ENCODE results near the gene NTNG2. TPM values are rescaled to one million over a fixed set of nuclear protein-coding genes. Genes with fewer than 3 reads are reported as not detected.
"Not testable (repeated sequence)": the region's sequence is repeated elsewhere in the genome, so short reads cannot be mapped to it uniquely, and the experiment has no call there.

Gene NTNG2
- total and polyA plus RNA-seq, 3 experiments from 2014 or later: 1.3 to 3.6 (median 2.0) TPM

DNA sequence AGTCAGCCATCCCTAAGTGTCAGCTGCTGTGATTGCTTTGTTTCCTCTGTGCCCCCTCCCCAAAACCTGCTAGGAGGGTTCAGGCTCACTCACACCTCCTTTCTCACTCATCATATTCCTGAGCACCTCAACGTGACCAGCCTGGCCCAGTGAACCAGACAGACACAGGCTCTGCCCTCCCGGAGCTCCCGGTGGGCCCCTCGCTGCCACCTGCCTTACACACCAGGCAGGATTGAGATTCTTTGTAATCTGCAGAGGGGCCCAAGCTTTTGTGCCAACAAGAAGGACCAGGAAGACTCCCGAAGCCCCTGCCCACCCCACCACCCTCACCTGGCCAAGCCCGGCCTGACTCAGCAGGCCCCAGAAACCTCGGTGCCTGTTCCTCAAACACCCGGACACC lies 87.8 kb downstream of the NTNG2 start:
- no peaks in the 10 kb centered on the region for H3K4me1 ChIP-seq (ENCODE audit: insufficient read depth, low read length)
- H3K36me3 Mint-ChIP-seq: no peaks in the 10 kb centered on the region
- H3K27ac ChIP-seq (ENCODE audit: low read depth, low read length): no peak overlapping the region
- no peaks in the 10 kb centered on the region for H3K9me3 ChIP-seq (ENCODE audit: low read length)
- no peaks in the 10 kb centered on the region for H3K36me3 ChIP-seq (ENCODE audit: insufficient read depth, low read length)
- DNase-seq: no peak
- no peak overlapping the region for H3K4me3 Mint-ChIP-seq
- POLR2A ChIA-PET: no interaction called here
- no peak overlapping the region for H3K4me3 ChIP-seq (ENCODE audit: low read length)
- CTCF ChIA-PET: interaction anchor here (1.0 to 2.0 kb wide), 4 partner anchors 10 to 491 kb away, joined by 3 to 6 read pairs (median 4); no protein-coding TSS in a partner anchor
- no peaks in the 10 kb centered on the region for H3K9me3 Mint-ChIP-seq
- H3K27me3 Mint-ChIP-seq: peaks cover 3 to 12% of the 10 kb centered on the region in 2 donors
- peaks cover 0 to 6% (median 0%) of the 10 kb centered on the region in 3 donors for H3K4me1 Mint-ChIP-seq
- H3K27me3 ChIP-seq (ENCODE audit: insufficient read depth, low read length, poor library complexity, severe bottlenecking): no peaks in the 10 kb centered on the region
- no peak overlapping the region for H3K27ac Mint-ChIP-seq

DNA sequence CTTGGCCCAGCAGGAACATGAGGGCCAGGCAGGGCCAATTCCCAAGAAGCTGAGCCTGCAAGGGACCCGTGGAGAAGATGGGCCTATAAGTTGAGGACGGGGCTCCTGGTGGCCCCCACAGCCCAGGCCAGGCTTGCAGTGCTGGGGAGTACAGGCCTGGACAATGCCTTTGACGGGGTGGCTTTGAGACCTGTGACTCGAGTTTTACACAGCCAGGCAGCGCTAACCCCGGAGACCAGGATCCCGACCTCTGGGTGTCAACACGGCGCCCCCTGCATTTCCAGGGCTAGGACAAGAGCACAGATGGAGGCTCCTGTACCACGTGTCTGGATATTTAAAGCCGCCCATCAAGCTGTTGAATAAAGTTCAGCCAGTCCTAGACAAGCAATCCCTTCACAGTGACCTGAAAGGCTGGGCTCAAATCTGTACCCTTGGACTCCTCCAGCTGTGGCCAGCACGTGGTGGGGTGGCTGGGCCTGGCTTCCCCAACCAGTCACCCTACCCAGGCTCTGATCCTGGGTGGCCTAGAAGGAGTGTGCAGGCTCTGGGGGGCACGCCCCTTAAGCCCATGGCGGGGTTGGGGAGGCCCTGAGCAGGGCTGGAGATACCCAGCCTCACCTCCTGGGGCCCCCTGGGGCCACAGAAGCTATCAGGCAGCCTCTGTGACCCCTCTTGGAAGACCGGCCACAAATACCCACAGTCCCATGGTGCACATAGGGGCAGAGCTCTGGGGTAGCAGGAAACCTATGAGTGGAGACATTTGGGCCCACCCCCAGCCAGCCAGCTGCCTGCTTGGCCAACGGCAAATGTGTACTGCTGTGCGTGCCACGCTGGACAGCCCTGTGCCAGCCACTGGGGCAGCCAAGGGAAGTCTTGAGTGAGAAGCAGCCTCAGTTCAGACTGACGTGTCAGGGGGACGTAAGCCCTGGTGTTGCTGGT lies 88.7 kb downstream of the NTNG2 start:
- H3K4me3 ChIP-seq (ENCODE audit: low read length): no peak overlapping the region
- POLR2A ChIA-PET: no interaction called here
- CTCF ChIA-PET: interaction anchor here (1.1 to 1.4 kb wide), 2 partner anchors 14 to 84 kb away, joined by 3 to 5 read pairs; no protein-coding TSS in a partner anchor

GRCh38 chr9:132260846-132261245 lies 99.0 kb downstream of the NTNG2 start:
- Histone ChIP-seq H3K4me3 (ENCODE audit: low read length) (no peak overlapping the region), H3K27me3 (ENCODE audit: insufficient read depth, low read length, poor library complexity, severe bottlenecking) (no peaks in the 10 kb centered on the region), H3K36me3 (ENCODE audit: insufficient read depth, low read length) (peaks cover 25% of the 10 kb centered on the region), H3K27ac (ENCODE audit: low read depth, low read length) (no peak overlapping the region), H3K4me1 (ENCODE audit: insufficient read depth, low read length) (peaks cover 7% of the 10 kb centered on the region), H3K9me3 (ENCODE audit: low read length) (no peaks in the 10 kb centered on the region)
- Mint-ChIP-seq H3K36me3 (peaks cover 0 to 47% (median 4%) of the 10 kb centered on the region in 3 donors), H3K27ac (peak overlapping the region in 2 of 8 donors; percentile 46 to 86), H3K27me3 (peaks cover 0 to 1% of the 10 kb centered on the region in 2 donors), H3K4me3 (no peak overlapping the region), H3K9me3 (no peaks in the 10 kb centered on the region), H3K4me1 (peaks cover 8 to 19% (median 11%) of the 10 kb centered on the region in 3 donors)
- ChIA-PET POLR2A (no interaction called here), CTCF (interaction anchor here (1.2 to 3.0 kb wide), 5 partner anchors 8 to 25 kb away, joined by 3 to 12 read pairs (median 9); no protein-coding TSS in a partner anchor)
- DNase-seq: no peak

More for the DNA sequence above, 88.7 kb downstream of the NTNG2 start:
- Mint-ChIP-seq H3K9me3 (no peaks in the 10 kb centered on the region), H3K4me1 (peaks cover 0 to 6% (median 0%) of the 10 kb centered on the region in 3 donors), H3K27ac (no peak overlapping the region), H3K4me3 (no peak overlapping the region), H3K27me3 (peaks cover 3 to 10% of the 10 kb centered on the region in 2 donors), H3K36me3 (no peaks in the 10 kb centered on the region)
- no peaks in the 10 kb centered on the region for H3K4me1 ChIP-seq (ENCODE audit: insufficient read depth, low read length)
- H3K9me3 ChIP-seq (ENCODE audit: low read length): no peaks in the 10 kb centered on the region
- no peak for DNase-seq
- no peaks in the 10 kb centered on the region for H3K36me3 ChIP-seq (ENCODE audit: insufficient read depth, low read length)
- H3K27ac ChIP-seq (ENCODE audit: low read depth, low read length): no peak overlapping the region
- no peaks in the 10 kb centered on the region for H3K27me3 ChIP-seq (ENCODE audit: insufficient read depth, low read length, poor library complexity, severe bottlenecking)

DNA sequence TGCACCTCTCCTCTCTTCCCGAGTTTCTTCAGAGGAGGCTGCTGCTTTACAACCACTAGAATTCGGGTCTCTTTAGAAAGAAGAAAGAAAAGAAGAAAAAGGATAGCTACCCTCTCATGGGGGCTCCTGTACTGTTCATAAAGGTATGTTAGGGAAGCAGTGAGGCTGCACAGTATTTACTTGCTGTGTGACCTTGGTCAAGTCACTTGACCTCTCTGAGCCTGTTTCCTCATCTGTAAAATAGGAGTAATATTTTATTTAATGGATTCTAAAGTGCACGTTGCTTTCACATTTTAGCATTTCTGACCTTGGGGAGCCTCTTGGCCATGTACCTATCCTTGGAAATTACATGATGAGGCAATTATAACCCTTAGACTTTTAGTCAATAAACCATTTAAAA lies 104.2 kb downstream of the NTNG2 start:
- Mint-ChIP-seq H3K27me3 (peaks cover 0 to 1% of the 10 kb centered on the region in 2 donors), H3K9me3 (no peaks in the 10 kb centered on the region), H3K27ac (no peak overlapping the region), H3K4me1 (peaks cover 4 to 16% (median 11%) of the 10 kb centered on the region in 3 donors), H3K4me3 (no peak overlapping the region), H3K36me3 (peaks cover 0 to 85% (median 7%) of the 10 kb centered on the region in 3 donors)
- no peak overlapping the region for H3K27ac ChIP-seq (ENCODE audit: low read depth, low read length)
- peaks cover 8% of the 10 kb centered on the region for H3K4me1 ChIP-seq (ENCODE audit: insufficient read depth, low read length)
- ChIA-PET POLR2A (no interaction called here), CTCF (interaction anchor here (1.1 kb wide), 1 partner anchor 29 kb away, joined by 3 read pairs; no protein-coding TSS in a partner anchor)
- H3K9me3 ChIP-seq (ENCODE audit: low read length): no peaks in the 10 kb centered on the region
- no peaks in the 10 kb centered on the region for H3K27me3 ChIP-seq (ENCODE audit: insufficient read depth, low read length, poor library complexity, severe bottlenecking)
- H3K4me3 ChIP-seq (ENCODE audit: low read length): no peak overlapping the region
- no peak for DNase-seq
- H3K36me3 ChIP-seq (ENCODE audit: insufficient read depth, low read length): peaks cover 60% of the 10 kb centered on the region

DNA sequence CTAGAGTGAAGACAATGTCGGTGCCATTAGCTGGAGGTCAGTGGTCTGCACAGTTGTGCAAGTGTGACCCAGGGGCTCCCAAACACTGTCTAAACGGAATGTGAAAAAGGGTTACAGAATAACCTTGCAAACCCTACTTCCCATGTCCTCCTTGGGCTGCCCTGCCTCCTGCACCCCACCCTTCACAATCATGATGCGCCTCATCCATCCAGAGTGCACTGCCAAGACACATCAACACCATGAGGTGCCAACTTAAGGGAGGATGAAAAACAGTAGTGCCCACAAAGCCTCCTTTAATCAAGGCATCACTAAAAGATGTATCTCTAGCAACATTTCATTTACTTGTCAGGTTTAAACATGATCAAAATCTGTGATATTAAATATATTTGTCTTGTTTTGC lies 105.8 kb downstream of the NTNG2 start:
- POLR2A ChIA-PET: no interaction called here
- H3K36me3 Mint-ChIP-seq: peaks cover 0 to 82% (median 12%) of the 10 kb centered on the region in 3 donors
- H3K9me3 ChIP-seq (ENCODE audit: low read length): no peaks in the 10 kb centered on the region
- peak overlapping the region in 2 of 8 donors; percentile 23 to 75 for H3K27ac Mint-ChIP-seq
- peaks cover 0 to 1% of the 10 kb centered on the region in 2 donors for H3K27me3 Mint-ChIP-seq
- peaks cover 66% of the 10 kb centered on the region for H3K36me3 ChIP-seq (ENCODE audit: insufficient read depth, low read length)
- no peak for DNase-seq
- H3K4me3 ChIP-seq (ENCODE audit: low read length): no peak overlapping the region
- H3K27ac ChIP-seq (ENCODE audit: low read depth, low read length): no peak overlapping the region
- H3K27me3 ChIP-seq (ENCODE audit: insufficient read depth, low read length, poor library complexity, severe bottlenecking): no peaks in the 10 kb centered on the region
- H3K4me1 ChIP-seq (ENCODE audit: insufficient read depth, low read length): peaks cover 8% of the 10 kb centered on the region
- CTCF ChIA-PET: interaction anchor here (1.0 to 2.1 kb wide), 3 partner anchors 8 to 506 kb away, joined by 4 to 12 read pairs (median 8); no protein-coding TSS in a partner anchor
- H3K9me3 Mint-ChIP-seq: no peaks in the 10 kb centered on the region
- peaks cover 2 to 11% (median 11%) of the 10 kb centered on the region in 3 donors for H3K4me1 Mint-ChIP-seq
- H3K4me3 Mint-ChIP-seq: no peak overlapping the region

- no peaks in the 10 kb centered on the region for H3K9me3 ChIP-seq (ENCODE audit: low read length)
- CTCF ChIA-PET: interaction anchor here (0.8 to 2.1 kb wide), 18 partner anchors 9 to 524 kb away, joined by 3 to 13 read pairs (median 4); no protein-coding TSS in a partner anchor
- peaks cover 0 to 1% of the 10 kb centered on the region in 2 donors for H3K27me3 Mint-ChIP-seq
- peaks cover 8% of the 10 kb centered on the region for H3K4me1 ChIP-seq (ENCODE audit: insufficient read depth, low read length)
- H3K27ac ChIP-seq (ENCODE audit: low read depth, low read length): no peak overlapping the region
- no peak overlapping the region for H3K4me3 Mint-ChIP-seq
- peaks cover 0 to 82% (median 16%) of the 10 kb centered on the region in 3 donors for H3K36me3 Mint-ChIP-seq
- peak overlapping the region in 7 of 8 donors; percentile 21 to 91 (median 70) for H3K27ac Mint-ChIP-seq
- H3K4me3 ChIP-seq (ENCODE audit: low read length): no peak overlapping the region
- H3K4me1 Mint-ChIP-seq: peaks cover 2 to 11% (median 9%) of the 10 kb centered on the region in 3 donors
- H3K27me3 ChIP-seq (ENCODE audit: insufficient read depth, low read length, poor library complexity, severe bottlenecking): no peaks in the 10 kb centered on the region
- POLR2A ChIA-PET: no interaction called here
- H3K36me3 ChIP-seq (ENCODE audit: insufficient read depth, low read length): peaks cover 65% of the 10 kb centered on the region
- peak; percentile 41 to 73 (median 59) for DNase-seq
- no peaks in the 10 kb centered on the region for H3K9me3 Mint-ChIP-seq
Observed at GRCh38 chr9:132268725-132269352, 107.0 kb downstream of the NTNG2 start.

GRCh38 chr9:132269704-132270516 lies 108.1 kb downstream of the NTNG2 start:
- H3K27me3 Mint-ChIP-seq; H3K4me3 Mint-ChIP-seq; H3K9me3 ChIP-seq (ENCODE audit: low read length); DNase-seq; H3K27ac ChIP-seq (ENCODE audit: low read depth, low read length); H3K9me3 Mint-ChIP-seq; H3K27me3 ChIP-seq (ENCODE audit: insufficient read depth, low read length, poor library complexity, severe bottlenecking); H3K4me1 ChIP-seq (ENCODE audit: insufficient read depth, low read length); H3K4me3 ChIP-seq (ENCODE audit: low read length); POLR2A ChIA-PET: not testable (repeated sequence)
- Mint-ChIP-seq H3K4me1 (peaks cover 2 to 11% (median 9%) of the 10 kb centered on the region in 3 donors), H3K27ac (peak overlapping the region in 1 of 8 donors; percentile 24), H3K36me3 (peaks cover 0 to 82% (median 14%) of the 10 kb centered on the region in 3 donors)
- peaks cover 59% of the 10 kb centered on the region for H3K36me3 ChIP-seq (ENCODE audit: insufficient read depth, low read length)
- CTCF ChIA-PET: interaction anchor here (0.9 to 2.1 kb wide), 12 partner anchors 10 to 511 kb away, joined by 3 to 13 read pairs (median 5); no protein-coding TSS in a partner anchor
